Osteoblast (primary cell): Measurements from ENCODE around the gene ADCY2. TPM values are rescaled to one million over a fixed set of nuclear protein-coding genes. Genes with fewer than 3 reads are reported as not detected.

Source experiments
- DNase-seq: peaks from one replicate; pipeline ENCODE4 v3.0.0; 2011; ENCODE audit warnings: low spot score, mixed read lengths; ENCODE audit not compliant: insufficient read length; ENCODE audit errors: missing footprints
- H2AFZ ChIP-seq: 2 replicates; pipeline ENCODE4 v1.6.0; 2011; ENCODE audit warnings: mild to moderate bottlenecking, low read length
- H3K27ac ChIP-seq: 2 replicates; pipeline ENCODE4 v1.5.1; 2011; ENCODE audit warnings: mild to moderate bottlenecking, low read depth, low read length, moderate library complexity
- H3K27me3 ChIP-seq: 2 replicates; pipeline ENCODE4 v1.6.0; 2012; ENCODE audit warnings: mild to moderate bottlenecking, control low read depth, inconsistent platforms, low read length, moderate library complexity; ENCODE audit not compliant: insufficient read depth
- H3K36me3 ChIP-seq: 2 replicates; pipeline ENCODE4 v1.5.1; 2011; ENCODE audit warnings: mild to moderate bottlenecking, low read length, control low read depth, moderate library complexity; ENCODE audit not compliant: insufficient read depth
- H3K4me1 ChIP-seq: 2 replicates; pipeline ENCODE4 v1.5.1; 2011; ENCODE audit warnings: mild to moderate bottlenecking, low read length, control low read depth, moderate library complexity; ENCODE audit not compliant: insufficient read depth
- H3K4me2 ChIP-seq: 2 replicates; pipeline ENCODE4 v1.6.0; 2011; ENCODE audit warnings: mild to moderate bottlenecking, low read length; ENCODE audit not compliant: insufficient read depth
- H3K4me3 ChIP-seq: fragments of 200-600 bp; sonication (generic); 3 replicates; pipeline ENCODE4 v1.5.1; 2012; ENCODE audit warnings: mild to moderate bottlenecking, low read length, inconsistent platforms; ENCODE audit not compliant: insufficient read depth
- H3K79me2 ChIP-seq: 2 replicates; pipeline ENCODE4 v1.6.0; 2012; ENCODE audit warnings: mild to moderate bottlenecking, low read length, control low read depth, inconsistent platforms; ENCODE audit not compliant: insufficient read depth
- H3K9me3 ChIP-seq: 2 replicates; pipeline ENCODE4 v1.5.1; 2011; ENCODE audit warnings: low read depth, low read length, control low read depth
- H4K20me1 ChIP-seq: 2 replicates; pipeline ENCODE4 v1.6.0; 2012; ENCODE audit warnings: mild to moderate bottlenecking, low read length, control low read depth; ENCODE audit not compliant: insufficient read depth
- CTCF ChIP-seq: IDR thresholded peaks from 2 replicates; pipeline ENCODE4 v1.5.1; 2011; ENCODE audit warnings: mild to moderate bottlenecking, low read depth, low read length, moderate library complexity; ENCODE audit errors: extremely low read depth
- total RNA-seq: library from RNA; depleted of rRNA; stranded (reverse); fragments of >200 nt; gene quantifications from 2 replicates; pipeline ENCODE4 v1.2.3, GENCODE V29; 2012

The ADCY2 gene
- total RNA-seq, 1 donor: under 0.01 TPM

- no peaks in the 10 kb centered on the region for H3K36me3 ChIP-seq
- H3K79me2 ChIP-seq: no peaks in the 10 kb centered on the region
- H3K27me3 ChIP-seq: no peaks in the 10 kb centered on the region
- H3K4me2 ChIP-seq: no peak overlapping the region
- H3K27ac ChIP-seq: no peak overlapping the region
- no peaks in the 10 kb centered on the region for H3K9me3 ChIP-seq
- no peaks in the 10 kb centered on the region for H3K4me1 ChIP-seq
- no peak for TF ChIP-seq CTCF
- no peak overlapping the region for H3K4me3 ChIP-seq
- no peak for DNase-seq
- H4K20me1 ChIP-seq: no peaks in the 10 kb centered on the region
- no peak overlapping the region for H2AFZ ChIP-seq
Observed at GRCh38 chr5:7584749-7585148, 188.8 kb downstream of the ADCY2 start.

GRCh38 chr5:7585807-7586206 lies 189.9 kb downstream of the ADCY2 start:
- H3K4me2 ChIP-seq: no peak overlapping the region
- no peak overlapping the region for H2AFZ ChIP-seq
- H3K79me2 ChIP-seq: no peaks in the 10 kb centered on the region
- DNase-seq: no peak
- TF ChIP-seq CTCF: no peak
- H4K20me1 ChIP-seq: no peaks in the 10 kb centered on the region
- no peaks in the 10 kb centered on the region for H3K9me3 ChIP-seq
- no peaks in the 10 kb centered on the region for H3K4me1 ChIP-seq
- H3K27ac ChIP-seq: no peak overlapping the region
- H3K4me3 ChIP-seq: no peak overlapping the region
- no peaks in the 10 kb centered on the region for H3K27me3 ChIP-seq
- H3K36me3 ChIP-seq: no peaks in the 10 kb centered on the region

- Histone ChIP-seq H2AFZ (no peak overlapping the region), H4K20me1 (no peaks in the 10 kb centered on the region), H3K4me2 (no peak overlapping the region), H3K36me3 (no peaks in the 10 kb centered on the region), H3K4me3 (no peak overlapping the region), H3K9me3 (no peaks in the 10 kb centered on the region), H3K27me3 (no peaks in the 10 kb centered on the region), H3K4me1 (no peaks in the 10 kb centered on the region), H3K27ac (no peak overlapping the region), H3K79me2 (no peaks in the 10 kb centered on the region)
- DNase-seq: no peak
- TF ChIP-seq CTCF: no peak
Observed at GRCh38 chr5:7586480-7586879, 190.5 kb downstream of the ADCY2 start.

GRCh38 chr5:7589800-7590199 lies 193.9 kb downstream of the ADCY2 start:
- no peak for DNase-seq
- H3K27ac ChIP-seq: no peak overlapping the region
- no peaks in the 10 kb centered on the region for H4K20me1 ChIP-seq
- no peaks in the 10 kb centered on the region for H3K79me2 ChIP-seq
- H3K4me1 ChIP-seq: no peaks in the 10 kb centered on the region
- H3K4me2 ChIP-seq: no peak overlapping the region
- no peak overlapping the region for H2AFZ ChIP-seq
- no peaks in the 10 kb centered on the region for H3K36me3 ChIP-seq
- H3K9me3 ChIP-seq: no peaks in the 10 kb centered on the region
- no peaks in the 10 kb centered on the region for H3K27me3 ChIP-seq
- no peak for TF ChIP-seq CTCF
- no peak overlapping the region for H3K4me3 ChIP-seq
